Renal cortical epithelial cell (primary cell): Measurements from ENCODE around the gene OR5W2. TPM values are rescaled to one million over a fixed set of nuclear protein-coding genes. Genes with fewer than 3 reads are reported as not detected.
A peak's percentile ranks its signal among the peaks of the same experiment; 100 is the strongest.
"Not testable (repeated sequence)": the region's sequence is repeated elsewhere in the genome, so short reads cannot be mapped to it uniquely, and the experiment has no call there.

Source experiments
- DNase-seq: peaks from one replicate; pipeline ENCODE4 v3.0.0-alpha.2; 2011; ENCODE audit warnings: low read depth
- total RNA-seq: library from RNA; depleted of rRNA; stranded (reverse); fragments of >200 nt; gene quantifications from 2 replicates; pipeline ENCODE4 v1.2.3, GENCODE V29; 2014

The OR5W2 gene
- total RNA-seq: not detected in 2 replicates

GRCh38 chr11:55914482-55914881 is at the start of gene OR5W2:
OR5W2 (minus strand) TSS chr11:55914582; CDS start chr11:55914582, 0 bp downstream.
- DNase-seq: no peak

DNA sequence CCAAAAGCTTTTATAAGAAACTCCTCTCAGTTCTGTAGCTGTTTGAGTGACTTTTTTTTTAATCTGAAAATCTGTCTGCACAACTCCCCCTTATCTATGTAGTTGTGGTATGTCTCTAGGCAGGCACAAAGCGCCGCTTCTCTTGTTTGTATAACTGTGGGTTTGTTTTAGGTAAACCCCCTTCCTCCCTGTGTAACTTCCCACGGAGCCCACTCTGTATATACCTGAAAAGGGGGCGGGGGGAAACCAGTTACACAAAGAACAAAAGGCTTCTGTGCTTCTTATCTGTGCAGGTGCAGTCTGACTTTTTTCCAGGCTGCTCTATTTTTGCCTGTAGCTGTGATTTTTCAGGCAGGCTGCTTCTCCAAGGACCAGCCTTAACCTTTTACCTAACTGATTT is 42.1 kb upstream of the OR5W2 start:
- DNase-seq: no peak

DNA sequence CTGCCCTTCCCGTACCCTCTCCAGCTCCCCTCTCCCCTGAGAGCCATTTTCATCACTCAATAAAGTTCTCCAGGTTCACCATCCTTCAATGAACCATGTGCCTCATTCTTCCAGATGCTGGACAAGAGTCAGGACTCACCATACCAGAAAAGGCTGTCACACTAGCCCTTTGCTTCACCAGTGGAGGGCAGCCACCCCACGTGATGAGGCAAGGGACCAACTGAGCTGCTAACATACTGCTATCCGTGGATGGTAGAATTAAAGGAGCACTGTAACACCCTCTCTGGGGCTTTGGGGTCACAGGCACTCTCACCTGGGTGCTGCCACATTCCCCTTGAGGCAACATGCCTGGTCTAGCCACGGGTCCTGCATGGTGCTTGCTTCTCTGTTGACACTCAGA is 34.9 kb upstream of the OR5W2 start:
- DNase-seq: no peak

GRCh38 chr11:55942785-55943392 is 28.5 kb upstream of the OR5W2 start:
- DNase-seq: peak; percentile 40

DNA sequence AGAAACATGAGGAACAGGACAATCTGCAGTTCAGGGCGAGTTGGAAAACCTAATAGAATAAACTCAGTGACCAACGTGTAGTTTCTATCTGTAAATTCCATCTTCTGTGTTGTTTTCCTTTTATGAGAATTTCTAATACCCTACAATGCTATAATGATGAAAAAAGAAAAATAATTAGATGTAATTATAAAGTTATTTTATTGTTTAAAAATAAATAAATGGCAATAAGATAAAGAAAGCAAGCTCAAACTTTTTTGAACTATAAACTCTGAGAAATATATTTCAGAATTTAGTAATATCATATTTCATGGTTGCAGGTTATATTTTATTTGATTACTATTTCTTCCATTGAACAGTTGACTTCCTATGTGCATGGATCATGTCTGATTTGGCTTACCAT is 21.9 kb upstream of the OR5W2 start, which contains the start of gene OR5I1:
OR5I1 (minus strand) TSS at position 101 of the 400 bp plus-strand sequence; CDS start at position 101, 0 bp downstream.
- DNase-seq: no peak

GRCh38 chr11:55920537-55920936 is 6.2 kb upstream of the OR5W2 start:
- no peak for DNase-seq

GRCh38 chr11:55902308-55902707 is 12.1 kb downstream of the OR5W2 start:
- no peak for DNase-seq

DNA sequence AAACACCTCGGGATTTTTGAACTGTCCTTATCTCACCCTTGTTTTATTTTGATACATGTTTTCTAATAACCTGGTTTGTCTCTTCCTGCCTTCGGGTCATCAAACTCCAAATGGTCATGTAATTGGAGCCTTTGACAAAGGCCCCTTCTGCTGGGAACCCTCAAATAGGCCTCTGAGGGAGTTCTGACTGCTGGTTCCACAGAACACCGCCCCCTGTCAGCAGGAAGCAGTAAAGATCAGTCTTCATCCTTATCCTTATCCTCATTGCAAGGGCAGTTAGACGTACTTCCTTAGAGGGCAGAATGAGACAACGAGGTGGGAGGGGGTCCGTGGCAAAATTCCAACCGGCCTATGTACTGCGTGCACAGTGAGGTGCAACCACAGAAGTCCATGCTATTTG is 19.2 kb downstream of the OR5W2 start:
- no peak for DNase-seq

- not testable (repeated sequence) for DNase-seq
These were observed 28.9 kb downstream of the OR5W2 start for GRCh38 chr11:55885481-55885880.

GRCh38 chr11:55884995-55885394 is 29.4 kb downstream of the OR5W2 start:
- DNase-seq: not testable (repeated sequence)

DNA sequence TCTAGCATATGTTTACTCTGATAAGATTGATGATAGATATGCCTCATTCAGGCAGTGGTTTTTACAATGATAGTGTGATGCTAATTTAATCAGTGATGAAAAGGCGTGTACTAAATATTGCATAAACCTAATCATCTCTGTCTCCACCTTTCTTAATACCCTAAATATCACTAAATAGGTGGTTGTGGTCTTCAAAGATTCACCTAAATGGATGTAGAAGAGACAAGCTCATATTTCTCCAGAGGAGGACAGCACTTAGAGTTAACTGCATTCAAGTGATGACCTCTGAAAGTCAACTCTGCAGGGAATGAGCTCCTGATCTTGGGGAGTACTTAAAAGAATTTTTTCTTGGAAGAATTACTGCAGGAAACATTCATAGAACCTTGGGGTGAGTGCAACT is 31.4 kb downstream of the OR5W2 start, which contains the start of gene TRIM51:
TRIM51 (plus strand) TSS at position 301 of the 400 bp plus-strand sequence. CDS start 2,132 bp downstream, outside the sequence.
- not testable (repeated sequence) for DNase-seq

GRCh38 chr11:55873146-55873545 is 41.2 kb downstream of the OR5W2 start:
- not testable (repeated sequence) for DNase-seq

DNA sequence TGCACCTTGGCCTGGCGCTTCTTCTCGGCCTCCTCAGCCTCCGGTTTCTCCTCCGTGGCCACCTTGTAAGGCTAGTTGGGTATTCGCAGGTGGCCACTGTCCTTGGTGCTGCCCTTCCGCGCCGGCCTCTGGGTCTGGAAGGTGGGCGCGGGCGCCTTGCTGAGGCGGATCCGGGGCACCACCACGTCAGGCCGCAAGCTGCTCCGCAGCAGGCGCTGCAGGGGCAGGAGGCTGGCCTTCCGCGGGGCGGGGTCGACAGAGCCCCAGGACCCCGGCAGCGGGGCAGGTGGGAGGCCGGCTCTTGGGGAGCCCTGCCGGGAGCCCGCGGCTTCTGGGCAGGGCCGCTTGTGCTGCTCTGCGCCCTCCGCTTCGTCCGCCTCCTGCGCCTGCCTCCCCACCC is 41.7 kb downstream of the OR5W2 start:
- DNase-seq: not testable (repeated sequence)

- DNase-seq: not testable (repeated sequence)
These were observed 47.0 kb downstream of the OR5W2 start for GRCh38 chr11:55867354-55867753.

Other genes with a start within 250 kb of the OR5W2 start
- not detected in 2 replicates for gene OR5D13, start 141.1 kb downstream of the OR5W2 start, total RNA-seq
- gene OR5D14, start 119.0 kb downstream of the OR5W2 start, total RNA-seq: not detected in 2 replicates
- gene OR5L1, start 103.2 kb downstream of the OR5W2 start, total RNA-seq: not detected in 2 replicates
- gene OR5D18, start 95.0 kb downstream of the OR5W2 start, total RNA-seq: not detected in 2 replicates
- gene OR5L2, start 87.4 kb downstream of the OR5W2 start, total RNA-seq: not detected in 2 replicates
- gene OR5D16, start 75.8 kb downstream of the OR5W2 start, total RNA-seq: not detected in 2 replicates
- gene TRIM51, start 31.3 kb downstream of the OR5W2 start, total RNA-seq: not detected in 2 replicates
- gene OR5I1, start 21.8 kb upstream of the OR5W2 start, total RNA-seq: not detected in 2 replicates
- gene OR10AG1, start 55.4 kb upstream of the OR5W2 start, total RNA-seq: not detected in 2 replicates
- not detected in 2 replicates for gene OR5F1, start 80.0 kb upstream of the OR5W2 start, total RNA-seq
- gene OR5AS1, start 113.1 kb upstream of the OR5W2 start, total RNA-seq: not detected in 2 replicates
- gene OR8I2, start 178.7 kb upstream of the OR5W2 start, total RNA-seq: not detected in 2 replicates
- gene OR8H2, start 189.1 kb upstream of the OR5W2 start, total RNA-seq: not detected in 2 replicates
- gene OR8H3, start 207.8 kb upstream of the OR5W2 start, total RNA-seq: not detected in 2 replicates
- not detected in 2 replicates for gene OR8J3, start 225.6 kb upstream of the OR5W2 start, total RNA-seq
- not detected in 2 replicates for gene OR8K5, start 245.7 kb upstream of the OR5W2 start, total RNA-seq